B cell (primary cell): ENCODE results near the gene CADM2. TPM values are rescaled to one million over a fixed set of nuclear protein-coding genes. Genes with fewer than 3 reads are reported as not detected.

Experiments used
- ATAC-seq: fragments of 200-7000 bp; cut with Tn5 transposase; one replicate; pipeline ENCODE4 v1.10.0; 2021; ENCODE audit warnings: low read depth, mild to moderate bottlenecking, moderate number of reproducible peaks, moderate library complexity
- CTCF ChIA-PET: fragments of 350-600 bp; sonication (Branson Sonifier 250); formaldehyde crosslinking; loops from one replicate; lab custom pipeline; 2021; ENCODE audit warnings: antibody characterized with exemption, inconsistent platforms; lab: Charles Lee
- POLR2A ChIA-PET: fragments of 350-600 bp; sonication (Branson Sonifier 250); formaldehyde crosslinking; loops from one replicate; lab custom pipeline; 2021; ENCODE audit warnings: antibody characterized with exemption; lab: Charles Lee
- DNase-seq: peaks from one replicate; pipeline ENCODE4 v3.0.0; 2013
- H2AFZ ChIP-seq: 2 replicates; pipeline ENCODE4 v1.6.1; 2012; ENCODE audit warnings: mild to moderate bottlenecking, low read depth, low read length; ENCODE audit not compliant: insufficient read depth, poor library complexity, severe bottlenecking
- H3K27ac ChIP-seq, 2 donors: 1 replicate in 1 of 2; 2 replicates in 1 of 2; pipeline ENCODE4 v1.5.1; 2012 to 2013; ENCODE audit warnings: low read length in 2 of 2, mild to moderate bottlenecking in 2 of 2, moderate library complexity in 1 of 2
- H3K27me3 ChIP-seq, 4 experiments: fragments of 200-600 bp in 1 of 4; sonication (generic) in 1 of 4; replicated peaks in 1 of 4; 1 replicate in 2 of 4; 2 replicates in 2 of 4; pipeline versions ENCODE4 v1.6.1 to v1.7.0; 2013 to 2016; ENCODE audit warnings: low read length in 3 of 4, mild to moderate bottlenecking in 2 of 4, mixed read lengths in 1 of 4, moderate library complexity in 1 of 4; ENCODE audit not compliant: insufficient read depth in 4 of 4, control insufficient read depth in 3 of 4; ENCODE audit errors: control extremely low read depth in 1 of 4
- H3K36me3 ChIP-seq, 2 experiments: replicated peaks in 1 of 2; 1 replicate in 1 of 2; 2 replicates in 1 of 2; pipeline versions ENCODE4 v1.6.1 to v1.7.1; 2013; ENCODE audit warnings: low read length in 1 of 2; ENCODE audit not compliant: insufficient read depth in 2 of 2, control insufficient read depth in 1 of 2; ENCODE audit errors: control extremely low read depth in 1 of 2, extremely low read depth in 1 of 2
- H3K4me1 ChIP-seq, 2 donors: fragments of 200-600 bp in 1 of 2; sonication (generic) in 1 of 2; 1 replicate in 1 of 2; 2 replicates in 1 of 2; pipeline versions ENCODE4 v1.5.1 to v1.6.1; 2013 to 2017; ENCODE audit warnings: low read length in 2 of 2; ENCODE audit not compliant: control insufficient read depth in 2 of 2, insufficient read depth in 2 of 2
- H3K4me2 ChIP-seq: replicated peaks from 2 replicates; pipeline ENCODE3; 2012; ENCODE audit warnings: mild to moderate bottlenecking, low read depth, low read length; ENCODE audit not compliant: poor library complexity, severe bottlenecking
- H3K4me3 ChIP-seq, 5 experiments: fragments of 200-600 bp in 1 of 5; sonication (generic) in 1 of 5; 1 replicate in 3 of 5; 2 replicates in 2 of 5; pipeline versions ENCODE4 v1.5.1 to v1.7.0; 2011 to 2016; ENCODE audit warnings: low read length in 4 of 5, mild to moderate bottlenecking in 4 of 5, low read depth in 2 of 5, control low read depth in 1 of 5, moderate library complexity in 1 of 5; ENCODE audit not compliant: insufficient read depth in 1 of 5; ENCODE audit errors: control extremely low read depth in 1 of 5, extremely low read depth in 1 of 5
- H3K79me2 ChIP-seq: fragments of 200-600 bp; sonication (generic); one replicate; pipeline ENCODE4 v1.6.0; 2016; ENCODE audit warnings: low read length; ENCODE audit not compliant: control insufficient read depth, insufficient read depth
- H3K9ac ChIP-seq: fragments of 200-600 bp; sonication (generic); 2 replicates; pipeline ENCODE4 v1.6.1; 2017; ENCODE audit warnings: mild to moderate bottlenecking, low read length, moderate library complexity
- H3K9me3 ChIP-seq, 3 donors: one replicate each; pipeline versions ENCODE4 v1.6.1 to v1.7.1; 2013; ENCODE audit warnings: low read length in 2 of 3; ENCODE audit not compliant: control insufficient read depth in 2 of 3, insufficient read depth in 1 of 3; ENCODE audit errors: control extremely low read depth in 1 of 3
- H4K20me1 ChIP-seq: 2 replicates; pipeline ENCODE4 v1.6.0; 2012; ENCODE audit warnings: mild to moderate bottlenecking, low read length; ENCODE audit not compliant: insufficient read depth, control insufficient read depth, poor library complexity, severe bottlenecking
- H3K27ac Mint-ChIP-seq: one replicate; pipeline ENCODE4 v1.8.0; 2021; ENCODE audit warnings: mixed read lengths
- H3K27me3 Mint-ChIP-seq: one replicate; pipeline ENCODE4 v1.8.0; 2021; ENCODE audit warnings: mixed read lengths
- H3K4me1 Mint-ChIP-seq: one replicate; pipeline ENCODE4 v1.8.0; 2021; ENCODE audit warnings: mixed read lengths
- H3K4me3 Mint-ChIP-seq: one replicate; pipeline ENCODE4 v1.8.0; 2021; ENCODE audit warnings: mixed read lengths
- H3K9me3 Mint-ChIP-seq: one replicate; pipeline ENCODE4 v1.8.0; 2022; ENCODE audit warnings: mixed read lengths; ENCODE audit not compliant: insufficient read depth
- CTCF ChIP-seq: fragments of 200-600 bp; IDR thresholded peaks from one replicate; pipeline ENCODE4 v1.8.0; 2022; ENCODE audit warnings: antibody characterized with exemption, mild to moderate bottlenecking
- EZH2 ChIP-seq: IDR thresholded peaks from 2 replicates; pipeline ENCODE4 v1.6.1; 2012; ENCODE audit warnings: borderline replicate concordance, low read depth, mild to moderate bottlenecking, moderate library complexity, low read length; ENCODE audit not compliant: insufficient read depth, poor library complexity, severe bottlenecking
- WGBS: methylation state at CpG from one replicate; pipeline ENCODE4 v1.1.5; 2013; ENCODE audit warnings: missing lambda C conversion rate; ENCODE audit not compliant: insufficient coverage; 5-methylcytosine and 5-hydroxymethylcytosine counted together
- intact Hi-C: fragments of 100-400 bp; cut with micrococcal nuclease; formaldehyde crosslinking; loops from one replicate; pipeline ENCODE4 v1.10.0; 2022
- polyA plus RNA-seq: library from polyadenylated mRNA; depleted of rRNA; stranded (reverse); fragments of >200 nt; gene quantifications from 2 replicates; pipeline ENCODE4 v1.2.3, GENCODE V29; 2012
- total RNA-seq, 2 donors: library from RNA; stranded (reverse); fragments of 120-200 nt in 1 of 2; gene quantifications; 1 replicate in 1 of 2; 2 replicates in 1 of 2; pipeline versions ENCODE4 v1.2.3 to v1.2.4, GENCODE V29; 2013 to 2022

The CADM2 gene
- total and polyA plus RNA-seq, 2 donors (not counting 1 experiment from before 2014, with no cell fraction given): 0.10 to 0.37 TPM

DNA sequence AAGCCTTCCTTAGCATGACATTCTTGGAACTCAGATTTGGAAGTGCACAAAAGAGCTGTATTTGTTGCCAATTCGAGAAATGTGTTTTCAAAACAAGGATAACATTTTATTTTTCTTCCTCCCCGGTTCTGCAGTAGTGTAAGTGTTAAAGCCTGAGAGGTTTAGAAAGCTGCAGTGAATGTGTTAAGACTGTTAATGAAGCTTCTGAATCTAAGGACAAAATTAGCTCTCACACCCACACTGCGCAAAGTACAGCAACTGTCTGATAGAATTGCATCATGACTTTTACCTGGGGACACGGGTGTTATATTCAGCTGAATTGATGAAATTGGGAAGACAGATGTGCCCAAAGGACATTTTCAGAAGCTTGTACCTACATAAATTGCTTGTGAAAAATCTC is 344.4 kb downstream of the CADM2 start:
- intact Hi-C loops: no loop called here
- ChIA-PET CTCF (no interaction called here), POLR2A (no interaction called here)
- WGBS: no CpG with 5 or more reads among the region's 4 CpGs
- Mint-ChIP-seq H3K9me3 (no peaks in the 10 kb centered on the region), H3K4me3 (no peak overlapping the region), H3K4me1 (no peaks in the 10 kb centered on the region), H3K27me3 (no peaks in the 10 kb centered on the region), H3K27ac (no peak overlapping the region)
- Histone ChIP-seq H2AFZ (no peak overlapping the region), H3K4me2 (no peak overlapping the region), H3K9ac (no peak overlapping the region), H3K4me3 (no peak overlapping the region), H3K36me3 (no peaks in the 10 kb centered on the region), H3K27ac (no peak overlapping the region), H3K27me3 (no peaks in the 10 kb centered on the region), H3K4me1 (no peaks in the 10 kb centered on the region), H3K79me2 (no peaks in the 10 kb centered on the region), H4K20me1 (no peaks in the 10 kb centered on the region), H3K9me3 (no peaks in the 10 kb centered on the region)
- ATAC-seq (no peak), DNase-seq (no peak)
- TF ChIP-seq CTCF: no peak
- no peak for TF ChIP-seq EZH2

- no peak overlapping the region for H2AFZ ChIP-seq
- Mint-ChIP-seq H3K4me3 (no peak overlapping the region), H3K27ac (no peak overlapping the region), H3K27me3 (no peaks in the 10 kb centered on the region), H3K4me1 (no peaks in the 10 kb centered on the region), H3K9me3 (no peaks in the 10 kb centered on the region)
- H3K9me3 ChIP-seq: no peaks in the 10 kb centered on the region
- H4K20me1 ChIP-seq: no peaks in the 10 kb centered on the region
- DNase-seq: no peak
- no peaks in the 10 kb centered on the region for H3K4me1 ChIP-seq
- no peak overlapping the region for H3K9ac ChIP-seq
- H3K79me2 ChIP-seq: no peaks in the 10 kb centered on the region
- no peaks in the 10 kb centered on the region for H3K27me3 ChIP-seq
- no peak for TF ChIP-seq EZH2
- TF ChIP-seq CTCF: no peak
- ChIA-PET CTCF (no interaction called here), POLR2A (no interaction called here)
- no peak for ATAC-seq
- H3K36me3 ChIP-seq: no peaks in the 10 kb centered on the region
- no peak overlapping the region for H3K4me3 ChIP-seq
- WGBS: no CpG with 5 or more reads among the region's 3 CpGs
- H3K27ac ChIP-seq: no peak overlapping the region
- no peak overlapping the region for H3K4me2 ChIP-seq
- intact Hi-C loops: no loop called here
These were observed 345.7 kb downstream of the CADM2 start for GRCh38 chr3:85304360-85304964.
